AG08395 (cell line): Measurements from ENCODE around the gene UGT1A7.

Experiments
- DNase-seq: peaks from one replicate; pipeline ENCODE4 v3.0.0; 2012; ENCODE audit warnings: mixed read lengths, low spot score

UGT1A7 gene

GRCh38 chr2:233818639-233819621 is 137.2 kb downstream of the UGT1A7 start:
- no peak for DNase-seq

- DNase-seq, result peak; percentile 27
These were observed 138.4 kb downstream of the UGT1A7 start for GRCh38 chr2:233819884-233820773.

DNA sequence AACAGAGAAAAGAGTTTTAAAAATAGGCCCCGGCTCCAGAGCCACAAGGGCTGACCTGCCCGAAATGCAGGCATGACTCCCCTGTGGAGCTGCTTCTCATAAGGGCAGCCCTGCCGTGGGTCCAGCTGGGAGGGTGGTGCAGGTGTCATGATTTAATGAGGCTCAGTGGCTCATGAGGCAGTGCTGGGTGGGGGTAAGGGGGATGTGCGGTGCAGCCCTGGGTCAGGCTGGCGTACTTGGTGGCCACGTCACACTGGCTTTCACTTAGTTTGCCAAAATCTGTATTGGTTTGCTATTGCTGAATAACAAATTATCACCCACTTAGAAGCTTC is 139.0 kb downstream of the UGT1A7 start:
- no peak for DNase-seq

- DNase-seq, result no peak
These were observed 139.5 kb downstream of the UGT1A7 start for GRCh38 chr2:233821196-233821595.

- no peak for DNase-seq
These were observed 140.0 kb downstream of the UGT1A7 start for GRCh38 chr2:233821709-233822100.

GRCh38 chr2:233822101-233822771 is 140.5 kb downstream of the UGT1A7 start:
- DNase-seq, result no peak
